GM23248 (cell line): ENCODE measurements around the gene SCML1. TPM values are rescaled to one million over a fixed set of nuclear protein-coding genes. Genes with fewer than 3 reads are reported as not detected.

Source experiments
- DNase-seq: peaks from one replicate; pipeline ENCODE4 v3.0.0-alpha.2; 2015
- H2AFZ ChIP-seq: fragments of 200-600 bp; sonication (generic); 2 replicates; pipeline ENCODE4 v1.6.1; 2016; ENCODE audit warnings: antibody characterized with exemption
- H3F3A ChIP-seq: fragments of 200-600 bp; sonication (generic); 2 replicates; pipeline ENCODE4 v1.6.1; 2016; ENCODE audit warnings: mild to moderate bottlenecking, antibody characterized with exemption, mixed run types; ENCODE audit not compliant: insufficient read depth
- H3K27ac ChIP-seq: fragments of 200-600 bp; sonication (generic); 2 replicates; pipeline ENCODE4 v1.5.1; 2016; ENCODE audit warnings: mild to moderate bottlenecking
- H3K27me3 ChIP-seq: fragments of 200-600 bp; sonication (generic); replicated peaks from 2 replicates; pipeline ENCODE4 v1.6.1; 2016; ENCODE audit warnings: mild to moderate bottlenecking; ENCODE audit not compliant: insufficient read depth
- H3K36me3 ChIP-seq: fragments of 200-600 bp; sonication (generic); 2 replicates; pipeline ENCODE4 v1.6.1; 2016; ENCODE audit warnings: low read depth, mild to moderate bottlenecking
- H3K4me1 ChIP-seq: fragments of 200-600 bp; sonication (generic); 2 replicates; pipeline ENCODE4 v1.6.1; 2016; ENCODE audit warnings: mild to moderate bottlenecking; ENCODE audit not compliant: insufficient read depth
- H3K4me2 ChIP-seq: fragments of 200-600 bp; sonication (generic); one replicate; pipeline ENCODE4 v1.6.1; 2016; ENCODE audit warnings: mild to moderate bottlenecking; ENCODE audit not compliant: unreplicated experiment
- H3K4me3 ChIP-seq: fragments of 200-600 bp; sonication (generic); 2 replicates; pipeline ENCODE4 v1.5.1; 2016; ENCODE audit warnings: mild to moderate bottlenecking
- H3K79me2 ChIP-seq: fragments of 200-600 bp; sonication (generic); 2 replicates; pipeline ENCODE4 v1.6.1; 2016; ENCODE audit warnings: mild to moderate bottlenecking; ENCODE audit not compliant: insufficient read depth
- H3K9ac ChIP-seq: fragments of 200-600 bp; sonication (generic); 2 replicates; pipeline ENCODE4 v1.6.1; 2016; ENCODE audit warnings: mild to moderate bottlenecking
- H3K9me2 ChIP-seq: fragments of 200-600 bp; sonication (generic); 2 replicates; pipeline ENCODE4 v1.6.1; 2016; ENCODE audit warnings: mixed run types, mild to moderate bottlenecking, moderate library complexity; ENCODE audit not compliant: insufficient read depth
- H3K9me3 ChIP-seq: fragments of 200-600 bp; sonication (generic); one replicate; pipeline ENCODE4 v1.6.1; 2017; ENCODE audit warnings: low read depth
- H4K20me1 ChIP-seq: fragments of 200-600 bp; sonication (generic); 2 replicates; pipeline ENCODE4 v1.6.0; 2016; ENCODE audit not compliant: insufficient read depth
- EZH2 ChIP-seq: fragments of 200-600 bp; sonication (generic); IDR thresholded peaks from 2 replicates; pipeline ENCODE4 v1.6.1; 2018; ENCODE audit warnings: antibody characterized with exemption, mild to moderate bottlenecking; ENCODE audit not compliant: insufficient read depth, poor library complexity, severe bottlenecking
- EZH2phosphoT487 ChIP-seq: fragments of 200-600 bp; sonication (generic); IDR thresholded peaks from 2 replicates; pipeline ENCODE4 v1.6.1; 2018; ENCODE audit warnings: antibody characterized with exemption, moderate library complexity, mild to moderate bottlenecking, low read depth; ENCODE audit not compliant: insufficient read depth
- WGBS, 2 experiments: methylation state at CpG; one replicate each; pipeline ENCODE4 v1.1.6; 2015 to 2017; ENCODE audit warnings: low lambda C conversion rate in 2 of 2, low coverage in 1 of 2; ENCODE audit errors: missing lambda C conversion rate in 2 of 2; 5-methylcytosine and 5-hydroxymethylcytosine counted together
- in situ Hi-C: fragments of 300-500 bp; cut with MboI; formaldehyde crosslinking; loops from 2 replicates; pipeline ENCODE4 v1.15.0; 2020
- polyA plus RNA-seq: library from polyadenylated mRNA; unstranded; fragments of >200 nt; fragmentation: Nextera tagmentation; extraction: Ambion mirVana; gene quantifications from 2 replicates; pipeline ENCODE4 v1.2.1, GENCODE V29; 2016
- total RNA-seq: library from RNA; depleted of rRNA; stranded (reverse); fragments of >200 nt; shearing (Covaris generic); gene quantifications from 2 replicates; pipeline ENCODE4 v1.2.3, GENCODE V29; 2014; rRNA removed

Gene SCML1
- total and polyA plus RNA-seq, 2 experiments from 2014 or later = 7.5 to 10.0 TPM

- H2AFZ ChIP-seq = no peak overlapping the region
- H3K9me3 ChIP-seq = no peaks in the 10 kb centered on the region
- H3K27ac ChIP-seq = no peak overlapping the region
- no peaks in the 10 kb centered on the region for H4K20me1 ChIP-seq
- no peaks in the 10 kb centered on the region for H3K4me1 ChIP-seq
- H3K9me2 ChIP-seq = no peaks in the 10 kb centered on the region
- no peak overlapping the region for H3K9ac ChIP-seq
- H3F3A ChIP-seq = no peaks in the 10 kb centered on the region
- TF ChIP-seq EZH2phosphoT487 = no peak
- no peak for TF ChIP-seq EZH2
- H3K27me3 ChIP-seq = no peaks in the 10 kb centered on the region
- no peak overlapping the region for H3K4me2 ChIP-seq
- in situ Hi-C loops = no loop called here
- H3K36me3 ChIP-seq = no peaks in the 10 kb centered on the region
- no peak overlapping the region for H3K4me3 ChIP-seq
- H3K79me2 ChIP-seq = no peaks in the 10 kb centered on the region
- whole genome bisulfite sequencing, 2 experiments = 82 to 85% methylated on average over 3 to 7 of the region's 7 CpGs
- DNase-seq = no peak
Observed at GRCh38 chrX:17802756-17803155, 65.5 kb downstream of the SCML1 start.

GRCh38 chrX:17803449-17803848 lies 66.2 kb downstream of the SCML1 start:
- Histone ChIP-seq H3K4me2 (no peak overlapping the region), H3K27ac (no peak overlapping the region), H3K4me3 (no peak overlapping the region), H4K20me1 (no peaks in the 10 kb centered on the region), H3K9me3 (no peaks in the 10 kb centered on the region), H3K36me3 (no peaks in the 10 kb centered on the region), H3F3A (no peaks in the 10 kb centered on the region), H3K27me3 (no peaks in the 10 kb centered on the region), H3K9me2 (no peaks in the 10 kb centered on the region), H2AFZ (no peak overlapping the region), H3K4me1 (no peaks in the 10 kb centered on the region), H3K79me2 (no peaks in the 10 kb centered on the region), H3K9ac (no peak overlapping the region)
- in situ Hi-C loops = no loop called here
- no peak for DNase-seq
- TF ChIP-seq EZH2phosphoT487 (no peak), EZH2 (no peak)
- 42 to 58% methylated on average over 4 of the region's 4 CpGs for WGBS, 2 experiments

Other genes with a start within 250 kb of the SCML1 start
- gene RAI2, start 123.8 kb downstream of the SCML1 start, total RNA-seq = not detected in 2 replicates
- not detected in 2 replicates for gene RAI2, start 123.8 kb downstream of the SCML1 start, polyA plus RNA-seq